Caco-2 (cell line): ENCODE measurements around the gene RAB3A. TPM values are rescaled to one million over a fixed set of nuclear protein-coding genes. Genes with fewer than 3 reads are reported as not detected.

Experiments
- BruUV-seq: library from RNA; stranded (reverse); fragments of 400-500 nt; replicated peaks from 2 replicates; lab custom pipeline; 2021; lab: Mats Ljungman, UMichigan
- CTCF ChIA-PET: fragments of 300-600 bp; sonication (Branson Sonifier 250); formaldehyde crosslinking; loops from one replicate; lab custom pipeline; 2022; ENCODE audit warnings: antibody characterized with exemption; lab: Charles Lee
- POLR2A ChIA-PET: fragments of 300-600 bp; sonication (Branson Sonifier 250); formaldehyde crosslinking; loops from one replicate; lab custom pipeline; 2022; ENCODE audit warnings: antibody characterized with exemption; lab: Charles Lee
- DNase-seq, 2 experiments: peaks; one replicate each; pipeline versions ENCODE4 v3.0.0 to v3.0.0-alpha.2; 2020 to 2022
- H3K27me3 ChIP-seq: replicated peaks from 2 replicates; pipeline ENCODE4 v1.6.0; 2011; ENCODE audit warnings: low read length; ENCODE audit not compliant: control insufficient read depth, insufficient read depth
- H3K36me3 ChIP-seq: 2 replicates; pipeline ENCODE4 v1.5.1; 2011; ENCODE audit warnings: low read length; ENCODE audit not compliant: control insufficient read depth, insufficient read depth
- H3K4me1 ChIP-seq: fragments of 250-450 bp; sonication (Bioruptor Pico); 2 replicates; pipeline ENCODE4 v1.5.1; 2020; ENCODE audit warnings: mild to moderate bottlenecking
- H3K4me3 ChIP-seq: 2 replicates; pipeline ENCODE4 v1.5.1; 2011; ENCODE audit warnings: low read depth, mild to moderate bottlenecking, control low read depth, low read length
- H3K9me3 ChIP-seq: fragments of 250-450 bp; sonication (Bioruptor Pico); 2 replicates; pipeline ENCODE4 v1.5.1; 2020; ENCODE audit warnings: mild to moderate bottlenecking, moderate library complexity
- H3K27ac Mint-ChIP-seq: one replicate; pipeline ENCODE4 v1.8.0; 2022; ENCODE audit warnings: mixed read lengths; ENCODE audit not compliant: unreplicated experiment
- H3K27me3 Mint-ChIP-seq: one replicate; pipeline ENCODE4 v1.8.0; 2022; ENCODE audit warnings: mixed read lengths; ENCODE audit not compliant: insufficient read depth, unreplicated experiment
- H3K36me3 Mint-ChIP-seq: one replicate; pipeline ENCODE4 v1.8.0; 2022; ENCODE audit warnings: mild to moderate bottlenecking, mixed read lengths; ENCODE audit not compliant: insufficient read depth, unreplicated experiment
- H3K4me1 Mint-ChIP-seq: one replicate; pipeline ENCODE4 v1.8.0; 2022; ENCODE audit warnings: low read depth, mixed read lengths; ENCODE audit not compliant: unreplicated experiment
- H3K4me3 Mint-ChIP-seq: one replicate; pipeline ENCODE4 v1.8.0; 2022; ENCODE audit warnings: mild to moderate bottlenecking, moderate library complexity, mixed read lengths; ENCODE audit not compliant: unreplicated experiment
- H3K9me3 Mint-ChIP-seq: one replicate; pipeline ENCODE4 v1.8.0; 2022; ENCODE audit warnings: mixed read lengths; ENCODE audit not compliant: unreplicated experiment
- CTCF ChIP-seq, 2 experiments: fragments of 200-600 bp in 1 of 2; IDR thresholded peaks; 1 replicate in 1 of 2; 2 replicates in 1 of 2; pipeline versions ENCODE4 v1.5.1 to v1.8.0; 2011 to 2022; ENCODE audit warnings: antibody characterized with exemption in 1 of 2, control low read depth in 1 of 2, inconsistent platforms in 1 of 2, low read depth in 1 of 2, low read length in 1 of 2, mild to moderate bottlenecking in 1 of 2, moderate library complexity in 1 of 2; ENCODE audit not compliant: insufficient read depth in 1 of 2, severe bottlenecking in 1 of 2, unreplicated experiment in 1 of 2
- intact Hi-C: fragments of 100-400 bp; cut with micrococcal nuclease; formaldehyde crosslinking; loops from one replicate; pipeline ENCODE4 v1.10.0; 2022; ENCODE audit not compliant: unreplicated experiment
- total RNA-seq: library from RNA; stranded (reverse); gene quantifications from 2 replicates; pipeline ENCODE4 v1.2.3, GENCODE V29; 2022

Gene RAB3A
- total RNA-seq, 1 experiment from 2014 or later: 2.3 TPM

- POLR2A ChIA-PET: interaction anchor here (0.5 to 1.0 kb wide), 3 partner anchors 16 to 99 kb away, joined by 3 to 9 read pairs (median 3); no protein-coding TSS in a partner anchor
Observed at GRCh38 chr19:18208098-18208951, 4.5 kb upstream of the RAB3A start.

GRCh38 chr19:18206018-18206417 is 2.2 kb upstream of the RAB3A start:
- no peak for DNase-seq
- TF ChIP-seq CTCF (IDR thresholded peaks at IDR 0.05; ENCODE audit: insufficient read depth in 1 of 2, low read depth in 1 of 2, low read length in 1 of 2, severe bottlenecking in 1 of 2, unreplicated experiment in 1 of 2): no peak
- H3K36me3 ChIP-seq: no peaks in the 10 kb centered on the region
- POLR2A ChIA-PET: interaction anchor here (1.0 kb wide), 1 partner anchor 122 kb away, joined by 3 read pairs; no protein-coding TSS in a partner anchor
- no peaks in the 10 kb centered on the region for H3K27me3 Mint-ChIP-seq
- H3K9me3 Mint-ChIP-seq: no peaks in the 10 kb centered on the region
- no peaks in the 10 kb centered on the region; the same call in 1 of the 2 replicates for H3K27me3 ChIP-seq
- no peaks in the 10 kb centered on the region for H3K4me1 Mint-ChIP-seq
- CTCF ChIA-PET: interaction anchor here (1.2 to 1.8 kb wide), 2 partner anchors 18 to 46 kb away, joined by 4 to 5 read pairs; no protein-coding TSS in a partner anchor
- intact Hi-C loops: no loop called here
- peaks cover 5% of the 10 kb centered on the region; the same call in 1 of the 2 replicates for H3K4me1 ChIP-seq
- no peak overlapping the region for H3K27ac Mint-ChIP-seq
- no TSS peak for BruUV-seq
- no peak overlapping the region for H3K4me3 Mint-ChIP-seq
- H3K36me3 Mint-ChIP-seq: peaks cover 10% of the 10 kb centered on the region
- no peak overlapping the region; the same call in 1 of the 2 replicates for H3K4me3 ChIP-seq
- H3K9me3 ChIP-seq: no peaks in the 10 kb centered on the region

More at GRCh38 chr19:18208098-18208951, 4.5 kb upstream of the RAB3A start:
- Histone ChIP-seq H3K4me1 (peaks cover 5% of the 10 kb centered on the region; the same call in 1 of the 2 replicates), H3K9me3 (no peaks in the 10 kb centered on the region), H3K4me3 (no peak overlapping the region), H3K36me3 (no peaks in the 10 kb centered on the region), H3K27me3 (no peaks in the 10 kb centered on the region; the same call in 1 of the 2 replicates)
- peak; percentile 68 to 72 for TF ChIP-seq CTCF (IDR thresholded peaks at IDR 0.05; ENCODE audit: insufficient read depth in 1 of 2, low read depth in 1 of 2, low read length in 1 of 2, severe bottlenecking in 1 of 2, unreplicated experiment in 1 of 2)
- peak in 1 of 2 experiments; percentile 57 for DNase-seq
- no peak overlapping the region for H3K4me3 Mint-ChIP-seq
- no peaks in the 10 kb centered on the region for H3K9me3 Mint-ChIP-seq
- H3K36me3 Mint-ChIP-seq: peaks cover 10% of the 10 kb centered on the region
- H3K4me1 Mint-ChIP-seq: no peaks in the 10 kb centered on the region
- CTCF ChIA-PET: interaction anchor here (0.6 to 1.3 kb wide), 17 partner anchors 11 to 270 kb away, joined by 3 to 33 read pairs (median 5); partner anchors contain the start of genes JUND, MPV17L2, PIK3R2 and SSBP4
- no TSS peak for BruUV-seq
- no peak overlapping the region for H3K27ac Mint-ChIP-seq
- intact Hi-C loops: loop anchor here (1.0 kb wide), 1 partner anchor 43 kb away; no protein-coding TSS in a partner anchor
- H3K27me3 Mint-ChIP-seq: no peaks in the 10 kb centered on the region
